Omental fat pad (tissue), 4 donors: ENCODE measurements around the gene SKOR1. TPM values are rescaled to one million over a fixed set of nuclear protein-coding genes. Genes with fewer than 3 reads are reported as not detected.

Experiments used
- ATAC-seq: fragments of 150-250 bp; one replicate; pipeline ENCODE4 v1.9.1; 2016; ENCODE audit warnings: mild to moderate bottlenecking, moderate library complexity; ENCODE audit not compliant: low FRiP score
- DNase-seq: peaks from one replicate; pipeline ENCODE4 v3.0.0-alpha.2; 2019; ENCODE audit warnings: low spot score
- CTCF ChIP-seq, 3 donors: fragments of 450-650 bp; IDR thresholded peaks; one replicate each; pipeline ENCODE4 v1.5.1; 2016 to 2017; ENCODE audit warnings: antibody characterized with exemption in 3 of 3, mild to moderate bottlenecking in 3 of 3, moderate library complexity in 2 of 3
- total RNA-seq, 4 donors: library from RNA; depleted of rRNA; stranded (reverse); fragments of >200 nt; gene quantifications; one replicate each; pipeline ENCODE4 v1.1.0, GENCODE V29; 2016

The SKOR1 gene
- total RNA-seq, result 1 to 10 TPM in 1 of 4 donors, under 1 TPM in 3; 0.19 to 1.1 (median 0.49) TPM

GRCh38 chr15:67824976-67825880 lies at the start of gene SKOR1:
TSS of gene SKOR1 (plus strand) at chr15:67825509. CDS start at chr15:67825603, 94 bp downstream.
- no peak for ATAC-seq
- DNase-seq, result no peak

GRCh38 chr15:67775998-67776397 lies 49.3 kb upstream of the SKOR1 start:
- no peak for DNase-seq
- ATAC-seq, result no peak
- TF ChIP-seq CTCF (IDR thresholded peaks at IDR 0.05), result no peak

More at GRCh38 chr15:67824976-67825880, at the start of gene SKOR1:
- TF ChIP-seq CTCF (IDR thresholded peaks at IDR 0.05), result no peak

- DNase-seq (no peak), ATAC-seq (no peak)
- no peak for TF ChIP-seq CTCF (IDR thresholded peaks at IDR 0.05)
These were observed 48.7 kb upstream of the SKOR1 start for GRCh38 chr15:67776600-67776999.

GRCh38 chr15:67777071-67777470 lies 48.2 kb upstream of the SKOR1 start:
- no peak for ATAC-seq
- no peak for TF ChIP-seq CTCF (IDR thresholded peaks at IDR 0.05)
- DNase-seq, result no peak

- no peak for TF ChIP-seq CTCF (IDR thresholded peaks at IDR 0.05)
- DNase-seq (no peak), ATAC-seq (no peak)
These were observed 47.5 kb upstream of the SKOR1 start for GRCh38 chr15:67777773-67778172.

- DNase-seq (no peak), ATAC-seq (no peak)
- no peak for TF ChIP-seq CTCF (IDR thresholded peaks at IDR 0.05)
These were observed 46.3 kb upstream of the SKOR1 start for GRCh38 chr15:67778968-67779548.
